NCI-H2029 (cell line): ENCODE results near the gene CEP295NL.
"Not testable (repeated sequence)": the region's sequence is repeated elsewhere in the genome, so short reads cannot be mapped to it uniquely, and the experiment has no call there.

Source experiments
- DNase-seq: peaks from one replicate; lab custom pipeline; 2025; lab: John Stamatoyannopoulos, UW

Gene CEP295NL

DNA sequence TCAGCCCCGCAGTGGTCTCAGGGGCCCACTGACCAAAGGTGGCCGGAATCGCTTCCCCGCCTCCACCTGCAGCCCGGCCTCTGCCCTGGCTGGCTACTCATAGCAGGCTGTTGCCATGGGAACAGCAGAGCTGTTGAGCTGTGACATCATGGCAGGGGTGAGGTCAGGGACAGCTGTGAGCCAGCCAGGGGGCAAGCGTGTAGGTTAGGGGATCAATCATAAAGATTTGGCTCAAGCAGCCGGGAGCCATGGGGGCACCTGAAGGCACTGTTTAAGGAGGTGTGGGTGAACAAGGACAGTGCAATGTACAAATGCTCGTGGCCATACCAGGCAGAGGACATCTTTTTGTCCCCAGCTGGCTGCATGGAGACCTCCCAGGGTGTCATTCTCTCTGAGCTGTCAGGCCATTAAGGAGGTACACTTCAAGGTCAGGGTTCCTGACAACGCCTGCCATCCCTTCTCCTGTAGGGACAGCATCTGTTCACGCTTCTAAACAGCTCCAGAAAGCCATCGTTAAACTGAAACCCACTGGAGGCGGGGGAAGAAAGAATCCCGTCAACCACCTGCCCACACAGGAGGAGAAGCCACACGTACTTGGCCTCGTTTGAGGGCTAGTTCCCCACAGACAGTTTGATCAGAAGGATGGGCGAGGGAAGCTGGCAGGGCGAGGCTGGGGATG, at the start of gene CEP295NL:
TSS of gene CEP295NL (minus strand) at position 101 of the 679 bp plus-strand sequence. CDS start 1,373 bp downstream, outside the sequence.
- no peak for DNase-seq

- DNase-seq = no peak
Measured at GRCh38 chr17:78952706-78953105, 49.7 kb upstream of the CEP295NL start.

DNA sequence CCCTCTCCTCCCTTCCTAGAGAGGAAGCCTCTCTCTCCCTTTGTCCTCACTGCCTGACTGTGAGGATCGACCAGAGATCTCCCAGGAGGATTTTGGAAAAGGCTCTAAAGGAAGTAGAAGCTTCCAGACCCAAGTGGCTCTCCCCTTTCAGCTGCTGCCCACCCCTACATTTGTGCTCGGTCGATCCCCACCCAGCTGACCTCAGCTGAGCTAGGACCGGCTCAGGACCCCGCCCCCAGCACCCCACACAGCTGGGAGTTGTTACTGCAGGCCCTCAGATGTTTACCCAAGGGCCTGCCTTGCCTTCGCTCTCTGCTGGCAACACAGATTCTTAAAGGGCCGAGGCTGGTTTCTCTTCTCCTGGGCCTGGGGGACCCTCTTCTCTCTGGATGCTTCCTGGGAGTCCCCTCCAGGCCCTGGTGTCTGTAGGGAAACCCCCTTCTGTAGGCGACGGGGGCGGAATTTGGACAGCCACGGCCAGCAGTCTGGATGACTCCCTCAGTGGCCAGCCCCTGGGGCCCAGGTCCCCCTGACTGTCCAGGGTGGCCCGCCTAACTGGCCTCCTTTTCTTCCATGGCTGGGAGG, 49.1 kb upstream of the CEP295NL start:
- no peak for DNase-seq

DNA sequence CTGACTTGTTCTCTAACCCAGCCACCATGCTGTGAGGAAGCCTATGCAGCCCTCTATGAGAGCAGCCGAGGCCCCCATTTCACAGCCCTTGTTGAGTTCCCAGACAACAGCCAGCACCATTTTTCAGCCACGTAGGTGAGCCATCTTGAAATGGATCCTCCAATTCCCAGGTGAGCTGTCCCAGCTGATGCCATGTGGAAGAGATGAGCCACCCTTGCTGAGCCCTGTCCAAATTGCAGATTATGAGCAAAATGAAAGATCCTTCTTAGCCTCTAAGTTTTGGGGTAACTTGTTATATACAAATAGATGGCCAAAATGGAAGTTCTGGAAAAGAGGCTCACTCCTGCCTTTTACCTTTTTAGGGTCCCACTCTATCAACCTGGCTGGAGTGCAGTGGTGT, 47.9 kb upstream of the CEP295NL start:
- no peak for DNase-seq

DNA sequence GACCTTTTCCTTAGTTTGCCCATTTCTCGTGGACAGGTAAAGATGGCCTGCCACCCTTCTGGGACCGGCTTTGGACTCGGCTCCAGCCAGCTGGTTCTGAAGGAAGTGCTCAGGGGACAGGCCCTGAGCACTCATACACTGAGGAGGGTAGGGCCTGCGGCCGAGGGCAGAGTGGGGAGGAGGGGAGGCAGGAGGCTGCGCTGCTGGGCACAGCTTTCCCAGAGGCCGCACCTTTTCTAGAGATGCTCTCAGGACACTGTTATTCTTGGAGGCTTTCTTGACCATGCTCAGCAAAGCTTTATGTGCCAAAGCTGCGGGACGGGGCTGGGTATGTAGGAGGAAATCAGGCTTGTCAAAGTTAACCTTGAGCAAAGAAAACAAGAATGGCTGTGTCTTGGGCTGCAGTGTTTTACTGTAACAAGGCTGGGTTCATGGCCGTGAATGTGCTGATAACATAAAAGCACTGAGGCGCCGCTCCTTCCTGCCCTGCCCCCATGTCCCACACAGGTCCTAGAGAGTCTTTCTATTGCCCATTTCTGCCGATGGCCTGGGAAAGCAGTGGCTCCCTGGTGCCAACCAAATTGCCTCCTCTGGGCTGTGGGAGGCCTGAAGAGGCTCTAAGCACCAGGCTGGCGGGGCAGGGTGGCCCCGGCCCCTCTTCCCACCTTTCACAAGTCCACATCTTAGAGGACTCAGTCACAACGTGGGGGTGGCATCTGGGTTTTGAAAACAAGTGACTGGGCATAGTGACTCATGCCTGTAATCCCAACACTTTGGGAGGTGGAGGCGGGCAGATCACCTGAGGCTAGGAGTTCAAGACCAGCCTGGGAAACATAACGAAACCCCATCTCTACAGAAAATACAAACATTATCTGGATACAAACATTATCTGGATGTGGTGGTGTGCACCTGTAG, 44.5 kb upstream of the CEP295NL start:
- DNase-seq = no peak

DNA sequence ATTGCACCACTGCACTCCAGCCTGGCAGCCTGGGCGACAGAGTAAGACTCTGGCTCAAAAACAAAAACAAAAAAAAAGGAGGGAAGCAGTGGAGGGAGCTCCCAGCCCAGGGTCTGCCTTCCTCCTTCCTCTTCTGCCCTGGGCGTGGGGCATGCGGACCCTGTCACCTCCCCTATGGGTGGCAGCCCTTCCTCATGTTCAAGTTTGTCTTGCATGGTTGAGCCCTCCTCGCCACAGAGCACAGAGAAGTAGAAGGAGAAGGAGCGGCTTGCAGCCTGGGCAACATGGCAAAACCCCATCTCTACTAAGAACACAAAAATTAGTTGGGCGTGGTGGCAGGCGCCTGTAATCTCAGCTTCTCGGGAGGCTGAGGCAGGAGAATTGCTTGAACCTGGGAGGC, 43.6 kb upstream of the CEP295NL start:
- no peak for DNase-seq

GRCh38 chr17:78946131-78946530, 43.1 kb upstream of the CEP295NL start:
- DNase-seq = no peak

- DNase-seq = not testable (repeated sequence)
Measured at GRCh38 chr17:78945455-78945854, 42.5 kb upstream of the CEP295NL start.

DNA sequence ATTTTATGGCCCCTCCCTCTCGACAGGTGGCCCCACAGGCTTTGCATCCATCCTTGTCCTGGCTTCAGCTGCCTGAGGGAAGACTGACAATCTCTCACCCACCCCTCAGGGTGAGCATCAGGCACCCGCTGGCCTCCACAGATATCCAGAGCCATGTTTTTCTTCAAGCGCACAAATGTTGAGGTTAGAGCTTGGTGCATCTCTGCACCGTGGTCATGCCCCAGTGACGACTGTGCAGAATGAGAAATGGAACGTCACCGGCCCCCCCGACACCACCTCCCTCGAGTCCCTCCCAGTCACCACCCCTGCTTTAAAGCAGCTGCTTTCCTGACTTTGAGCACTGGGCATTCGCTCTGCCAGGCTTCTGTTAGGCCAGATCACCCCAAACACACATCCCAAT, 42.0 kb upstream of the CEP295NL start:
- no peak for DNase-seq

- DNase-seq = no peak
Measured at GRCh38 chr17:78944026-78944425, 41.0 kb upstream of the CEP295NL start.

DNA sequence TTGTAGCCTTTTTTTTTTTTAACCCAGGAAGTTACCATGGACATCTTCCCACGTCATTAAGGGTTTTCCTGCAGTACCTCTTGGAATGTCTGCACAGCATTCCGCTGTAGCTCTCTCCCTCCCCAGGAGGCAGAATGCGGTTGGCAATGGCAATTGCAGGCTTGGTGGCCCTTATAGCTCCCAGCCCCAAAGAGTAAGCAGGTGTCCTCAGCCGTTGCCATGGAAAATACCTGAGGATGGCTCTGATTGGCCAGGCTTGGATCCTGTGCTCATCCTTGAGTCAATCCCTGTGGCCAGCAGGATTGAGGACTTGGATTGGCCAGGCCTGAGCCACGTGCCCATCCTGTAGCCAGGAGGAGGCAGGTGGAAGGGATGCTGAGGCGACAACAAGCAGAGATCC, 37.7 kb upstream of the CEP295NL start:
- peak; percentile 27 for DNase-seq

GRCh38 chr17:78940258-78940657, 37.3 kb upstream of the CEP295NL start:
- DNase-seq = no peak

GRCh38 chr17:78939615-78940014, 36.6 kb upstream of the CEP295NL start:
- no peak for DNase-seq

DNA sequence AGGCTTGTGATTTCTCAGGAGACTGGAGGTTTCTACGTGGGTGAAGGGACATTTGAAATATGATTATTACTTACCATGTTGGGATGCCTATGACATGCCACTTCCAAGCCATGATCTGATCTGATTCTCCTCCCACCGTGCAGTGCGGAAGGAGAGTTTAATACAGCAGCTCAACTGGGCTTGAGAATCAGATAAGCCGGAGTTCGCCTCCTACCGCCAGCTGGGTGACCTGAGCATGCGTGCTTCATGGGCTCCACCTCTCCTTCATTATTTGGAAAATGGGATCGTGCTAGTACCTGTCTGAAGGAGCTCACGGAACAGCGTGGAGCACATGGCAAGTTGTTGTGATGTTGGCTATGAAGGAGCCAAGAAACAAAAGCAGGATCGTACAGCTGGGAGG, 34.6 kb upstream of the CEP295NL start:
- DNase-seq = no peak

GRCh38 chr17:78935419-78936323, 32.7 kb upstream of the CEP295NL start:
- no peak for DNase-seq

- no peak for DNase-seq
Measured at GRCh38 chr17:78934681-78935418, 31.8 kb upstream of the CEP295NL start.

GRCh38 chr17:78933959-78934568, 31.1 kb upstream of the CEP295NL start:
- DNase-seq = peak; percentile 92

DNA sequence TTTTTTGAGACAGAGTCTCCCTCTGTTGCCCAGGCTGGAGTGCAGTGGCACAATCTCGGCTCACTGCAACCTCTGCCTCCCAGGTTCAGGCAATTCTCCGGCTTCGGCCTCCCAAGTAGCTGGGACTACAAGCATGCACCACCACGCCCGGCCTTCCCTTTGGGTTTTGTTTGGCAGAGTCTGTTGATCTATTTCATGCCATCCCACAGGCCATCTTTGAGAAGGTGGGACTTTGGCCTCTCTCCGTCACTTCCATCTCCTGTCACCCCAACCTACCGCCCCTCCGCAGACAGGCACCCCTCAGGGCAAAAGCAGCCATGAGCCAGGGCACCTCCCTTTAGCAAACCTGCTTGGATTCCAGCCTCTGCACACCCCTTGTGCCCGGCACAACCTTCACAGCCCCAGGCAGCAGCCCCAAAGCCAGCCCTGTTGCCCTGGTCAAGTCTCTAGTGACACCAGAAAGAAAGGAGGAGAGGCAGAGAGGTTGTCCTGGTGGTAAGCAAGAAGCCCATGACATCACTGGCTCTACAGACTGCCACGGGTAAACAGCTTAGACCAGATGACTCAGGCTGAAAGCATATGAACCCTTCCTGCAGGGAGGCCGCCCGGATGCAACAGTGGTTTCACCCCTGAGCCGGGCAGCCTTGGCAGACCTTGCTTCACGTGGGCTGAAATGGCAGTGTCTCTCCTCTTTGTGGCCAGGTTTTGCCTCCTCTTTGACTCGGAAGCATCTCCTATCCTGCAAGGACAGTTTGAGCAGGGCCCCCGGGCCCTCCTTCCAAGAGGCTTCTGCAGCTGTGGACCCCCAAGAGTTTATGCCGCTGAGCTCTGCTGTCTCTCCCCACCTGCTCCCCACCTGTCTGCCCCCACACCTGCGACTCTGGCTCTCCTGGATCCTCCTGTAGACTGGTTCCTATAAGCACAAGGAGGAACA, 30.3 kb upstream of the CEP295NL start:
- peak; percentile 28 for DNase-seq
